HCT116 (cell line): ENCODE measurements around the gene ABCC8. TPM values are rescaled to one million over a fixed set of nuclear protein-coding genes. Genes with fewer than 3 reads are reported as not detected.

Experiments
- ATAC-seq: fragments of 200-7000 bp; cut with Tn5 transposase; 2 replicates; pipeline ENCODE4 v1.9.1; 2020; ENCODE audit warnings: mild to moderate bottlenecking, moderate library complexity
- BruUV-seq: library from RNA; stranded (reverse); fragments of 400-500 nt; replicated peaks from 2 replicates; lab custom pipeline; 2021; lab: Mats Ljungman, UMichigan
- CTCF ChIA-PET: fragments of 300-600 bp; sonication (Branson Sonifier 250); formaldehyde crosslinking; loops from one replicate; lab custom pipeline; 2021; ENCODE audit warnings: antibody characterized with exemption; lab: Charles Lee
- POLR2A ChIA-PET: fragments of 300-600, 350-600 bp; sonication (Branson Sonifier 250); formaldehyde crosslinking; loops from one replicate; lab custom pipeline; 2021; ENCODE audit warnings: antibody characterized with exemption; lab: Charles Lee
- RAD21 ChIA-PET, 2 experiments: fragments of 300-600 bp; sonication (Branson Sonifier 250); formaldehyde crosslinking; loops; one replicate each; lab custom pipeline; 2023; ENCODE audit warnings: low total read pairs in 2 of 2; ENCODE audit not compliant: uncharacterized antibody in 2 of 2, unreplicated experiment in 2 of 2, low non-redundant PET in 1 of 2; lab: Charles Lee
- DNase-seq: peaks from one replicate; pipeline ENCODE4 v3.0.0-alpha.2; 2010; ENCODE audit warnings: low read depth, low spot score
- H2AFZ ChIP-seq: fragments of 200-600 bp; shearing (Covaris generic), sonication (generic); 2 replicates; pipeline ENCODE4 v1.6.1; 2017; ENCODE audit warnings: low read depth, mixed run types, mixed read lengths, antibody characterized with exemption, low read length; ENCODE audit not compliant: poor library complexity, severe bottlenecking
- H3K27ac ChIP-seq: 2 replicates; pipeline ENCODE4 v1.5.1; 2012; ENCODE audit warnings: low read depth, low read length
- H3K27me3 ChIP-seq: fragments of 200-600 bp; sonication (generic); 2 replicates; pipeline ENCODE4 v1.6.1; 2016; ENCODE audit warnings: mixed run types, low read length, mixed read lengths; ENCODE audit not compliant: insufficient read depth
- H3K36me3 ChIP-seq, 2 experiments: fragments of 200-500 bp in 1 of 2; fragments of 200-600 bp in 1 of 2; sonication (Bioruptor generic) in 1 of 2; sonication (generic) in 1 of 2; 2 replicates each; pipeline versions ENCODE4 v1.5.1 to v1.6.1; 2014 to 2016; ENCODE audit warnings: low read length in 2 of 2, inconsistent platforms in 1 of 2, mixed read lengths in 1 of 2, mixed run types in 1 of 2; ENCODE audit not compliant: insufficient read depth in 2 of 2, control insufficient read depth in 1 of 2
- H3K4me1 ChIP-seq, 2 experiments: fragments of 200-600 bp in 1 of 2; sonication (generic) in 1 of 2; 2 replicates each; pipeline versions ENCODE4 v1.5.1 to v1.6.1; 2012 to 2017; ENCODE audit warnings: low read length in 2 of 2, inconsistent platforms in 1 of 2, mild to moderate bottlenecking in 1 of 2, mixed read lengths in 1 of 2, mixed run types in 1 of 2, moderate library complexity in 1 of 2; ENCODE audit not compliant: insufficient read depth in 2 of 2, control insufficient read depth in 1 of 2
- H3K4me2 ChIP-seq: fragments of 200-600 bp; sonication (generic); 2 replicates; pipeline ENCODE4 v1.6.1; 2017; ENCODE audit warnings: mixed run types, low read length, mixed read lengths
- H3K4me3 ChIP-seq, 2 experiments: fragments of 200-600 bp in 1 of 2; sonication (generic) in 1 of 2; replicated peaks in 1 of 2; 2 replicates each; pipeline ENCODE4 v1.5.1; 2011 to 2016; ENCODE audit warnings: low read length in 2 of 2, control low read depth in 1 of 2, low read depth in 1 of 2, mild to moderate bottlenecking in 1 of 2, mixed read lengths in 1 of 2, mixed run types in 1 of 2
- H3K79me2 ChIP-seq: fragments of 200-600 bp; sonication (generic); 2 replicates; pipeline ENCODE4 v1.6.1; 2017; ENCODE audit warnings: mild to moderate bottlenecking, mixed run types, low read length, moderate library complexity, mixed read lengths; ENCODE audit not compliant: insufficient read depth
- H3K9ac ChIP-seq: fragments of 200-600 bp; sonication (generic); 2 replicates; pipeline ENCODE4 v1.6.1; 2016; ENCODE audit warnings: low read length, mixed read lengths
- H3K9me2 ChIP-seq: fragments of 200-600 bp; sonication (generic), shearing (Covaris generic); 2 replicates; pipeline ENCODE4 v1.6.1; 2017; ENCODE audit warnings: mixed run types, mild to moderate bottlenecking, moderate library complexity; ENCODE audit not compliant: insufficient read depth
- H3K9me3 ChIP-seq, 2 experiments: fragments of 200-500 bp in 1 of 2; fragments of 200-600 bp in 1 of 2; sonication (Bioruptor generic) in 1 of 2; sonication (generic) in 1 of 2; 2 replicates each; pipeline ENCODE4 v1.6.1; 2014 to 2017; ENCODE audit warnings: low read length in 2 of 2, mixed read lengths in 2 of 2, inconsistent platforms in 1 of 2, low read depth in 1 of 2, mild to moderate bottlenecking in 1 of 2, mixed run types in 1 of 2, moderate library complexity in 1 of 2; ENCODE audit not compliant: control insufficient read depth in 1 of 2, insufficient read depth in 1 of 2
- H4K20me1 ChIP-seq: fragments of 200-600 bp; sonication (generic), shearing (Covaris generic); 2 replicates; pipeline ENCODE4 v1.6.1; 2017; ENCODE audit warnings: mixed run types, mild to moderate bottlenecking, moderate library complexity; ENCODE audit not compliant: insufficient read depth
- EGR1 ChIP-seq: IDR thresholded peaks from 2 replicates; pipeline ENCODE4 v1.6.1; 2012; ENCODE audit warnings: low read depth
- EZH2phosphoT487 ChIP-seq: fragments of 200-600 bp; IDR thresholded peaks from 2 replicates; pipeline ENCODE4 v1.6.1; 2018; ENCODE audit warnings: antibody characterized with exemption, borderline replicate concordance
- RAD21 ChIP-seq: IDR thresholded peaks from 2 replicates; pipeline ENCODE4 v1.6.1; 2012; ENCODE audit warnings: low read depth, mild to moderate bottlenecking
- intact Hi-C: fragments of 100-400 bp; cut with micrococcal nuclease; formaldehyde crosslinking; loops from 2 replicates; pipeline ENCODE4 v1.10.0; 2022
- total RNA-seq: library from RNA; stranded (reverse); gene quantifications from one replicate; pipeline ENCODE4 v1.2.1, GENCODE V29; 2021; ENCODE audit not compliant: unreplicated experiment
- TF ChIP-seq, protein P1 (sequence below), 3 experiments: fragments of 200-600 bp in 1 of 3; sonication (generic) in 1 of 3; IDR thresholded peaks in 2 of 3; conservative IDR thresholded peaks in 1 of 3; 2 replicates each; pipeline ENCODE4 v1.5.1; 2012 to 2017; ENCODE audit warnings: low read depth in 2 of 3, low read length in 2 of 3, antibody characterized with exemption in 1 of 3, borderline replicate concordance in 1 of 3, control low read depth in 1 of 3, mild to moderate bottlenecking in 1 of 3, mixed read lengths in 1 of 3, mixed run types in 1 of 3, moderate library complexity in 1 of 3; ENCODE audit not compliant: insufficient read depth in 1 of 3

Gene ABCC8
- total RNA-seq, 1 experiment from 2014 or later = 0.39 TPM

DNA sequence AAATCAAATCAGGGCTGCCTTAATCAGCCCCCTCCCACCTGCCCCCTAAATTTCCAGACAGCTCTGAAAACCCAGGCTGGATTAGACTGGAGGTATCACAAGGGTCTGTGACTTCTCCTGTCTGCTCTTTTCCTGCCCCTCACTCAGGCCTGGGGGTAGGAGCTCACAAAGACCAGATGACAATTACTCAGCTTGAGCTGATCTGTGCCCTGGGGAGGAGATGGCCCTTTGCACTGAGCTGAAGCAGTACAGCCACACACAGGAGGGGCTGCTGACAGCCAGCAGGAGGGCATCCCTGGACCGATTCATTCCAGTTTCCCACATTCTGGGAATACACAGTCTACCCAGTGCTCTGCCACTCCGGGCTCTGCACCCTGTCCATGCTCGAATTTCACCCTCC is 4.2 kb downstream of the ABCC8 start (continued):
- TF ChIP-seq, protein P1, sequence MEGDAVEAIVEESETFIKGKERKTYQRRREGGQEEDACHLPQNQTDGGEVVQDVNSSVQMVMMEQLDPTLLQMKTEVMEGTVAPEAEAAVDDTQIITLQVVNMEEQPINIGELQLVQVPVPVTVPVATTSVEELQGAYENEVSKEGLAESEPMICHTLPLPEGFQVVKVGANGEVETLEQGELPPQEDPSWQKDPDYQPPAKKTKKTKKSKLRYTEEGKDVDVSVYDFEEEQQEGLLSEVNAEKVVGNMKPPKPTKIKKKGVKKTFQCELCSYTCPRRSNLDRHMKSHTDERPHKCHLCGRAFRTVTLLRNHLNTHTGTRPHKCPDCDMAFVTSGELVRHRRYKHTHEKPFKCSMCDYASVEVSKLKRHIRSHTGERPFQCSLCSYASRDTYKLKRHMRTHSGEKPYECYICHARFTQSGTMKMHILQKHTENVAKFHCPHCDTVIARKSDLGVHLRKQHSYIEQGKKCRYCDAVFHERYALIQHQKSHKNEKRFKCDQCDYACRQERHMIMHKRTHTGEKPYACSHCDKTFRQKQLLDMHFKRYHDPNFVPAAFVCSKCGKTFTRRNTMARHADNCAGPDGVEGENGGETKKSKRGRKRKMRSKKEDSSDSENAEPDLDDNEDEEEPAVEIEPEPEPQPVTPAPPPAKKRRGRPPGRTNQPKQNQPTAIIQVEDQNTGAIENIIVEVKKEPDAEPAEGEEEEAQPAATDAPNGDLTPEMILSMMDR (IDR thresholded peaks at IDR 0.05 in 2 of 3, conservative IDR thresholded peaks at IDR 0.05 in 1 of 3; ENCODE audit: borderline replicate concordance in 1 of 3, insufficient read depth in 1 of 3, low read depth in 2 of 3, low read length in 2 of 3) = no peak

DNA sequence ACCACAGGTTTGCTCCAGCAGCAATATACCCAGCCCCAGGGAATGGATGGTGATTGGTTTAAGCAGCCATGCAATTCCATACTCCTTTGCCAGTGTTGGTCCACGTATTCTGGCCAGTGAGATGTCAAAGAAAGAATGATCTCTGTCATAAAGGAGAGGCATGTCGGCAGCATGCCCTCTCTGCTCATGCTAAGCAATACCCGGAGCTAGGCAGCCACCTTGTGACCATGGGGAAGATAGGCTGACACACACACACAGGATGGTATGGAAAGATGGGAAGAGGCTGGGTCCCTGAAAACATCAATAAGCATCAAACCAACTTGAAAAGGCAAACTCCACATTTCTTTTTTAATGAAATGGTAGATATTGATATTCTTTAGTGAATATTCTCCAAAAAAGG is 5.1 kb downstream of the ABCC8 start:
- H3K27me3 ChIP-seq = no peaks in the 10 kb centered on the region
- intact Hi-C loops = no loop called here
- no peaks in the 10 kb centered on the region for H3K36me3 ChIP-seq
- H3K9me2 ChIP-seq = no peaks in the 10 kb centered on the region
- no peak for ATAC-seq
- TF ChIP-seq, protein P1 (IDR thresholded peaks at IDR 0.05 in 2 of 3, conservative IDR thresholded peaks at IDR 0.05 in 1 of 3; ENCODE audit: borderline replicate concordance in 1 of 3, insufficient read depth in 1 of 3, low read depth in 2 of 3, low read length in 2 of 3) = peak in 2 of 3 experiments; percentile 8 to 45; a peak in 1 of 6 replicates
- TF ChIP-seq EZH2phosphoT487 (no peak), RAD21 (peak; percentile 61), EGR1 (no peak)
- H3K4me2 ChIP-seq = no peak overlapping the region
- CTCF ChIA-PET = interaction anchor here (3.3 kb wide), 1 partner anchor 87 kb away, joined by 11 read pairs; no protein-coding TSS in a partner anchor
- RAD21 ChIA-PET = no interaction called here
- no peaks in the 10 kb centered on the region for H3K9me3 ChIP-seq
- no peak overlapping the region for H3K4me3 ChIP-seq
- POLR2A ChIA-PET = no interaction called here
- peaks cover 5 to 10% of the 10 kb centered on the region in 2 experiments; a peak in 2 of 4 replicates for H3K4me1 ChIP-seq
- no TSS peak for BruUV-seq
- H4K20me1 ChIP-seq = no peaks in the 10 kb centered on the region
- H2AFZ ChIP-seq = no peak overlapping the region
- no peak overlapping the region for H3K27ac ChIP-seq
- no peak overlapping the region for H3K9ac ChIP-seq
- H3K79me2 ChIP-seq = no peaks in the 10 kb centered on the region
- no peak for DNase-seq
